HG02852 (cell line): ENCODE measurements around the gene CD300LD.
"Not testable (repeated sequence)": the region's sequence is repeated elsewhere in the genome, so short reads cannot be mapped to it uniquely, and the experiment has no call there.

ENCODE experiments used
- ATAC-seq: cut with Tn5 transposase; IDR thresholded peaks from one replicate; pipeline ENCODE4 v1.9.1; 2021; ENCODE audit warnings: mild to moderate bottlenecking, moderate library complexity; ENCODE audit not compliant: unreplicated experiment

CD300LD gene

GRCh38 chr17:74592087-74592990, at the start of gene CD300LD:
CD300LD (minus strand) TSS chr17:74592283; CDS start chr17:74592202, 81 bp downstream.
- no peak for ATAC-seq

DNA sequence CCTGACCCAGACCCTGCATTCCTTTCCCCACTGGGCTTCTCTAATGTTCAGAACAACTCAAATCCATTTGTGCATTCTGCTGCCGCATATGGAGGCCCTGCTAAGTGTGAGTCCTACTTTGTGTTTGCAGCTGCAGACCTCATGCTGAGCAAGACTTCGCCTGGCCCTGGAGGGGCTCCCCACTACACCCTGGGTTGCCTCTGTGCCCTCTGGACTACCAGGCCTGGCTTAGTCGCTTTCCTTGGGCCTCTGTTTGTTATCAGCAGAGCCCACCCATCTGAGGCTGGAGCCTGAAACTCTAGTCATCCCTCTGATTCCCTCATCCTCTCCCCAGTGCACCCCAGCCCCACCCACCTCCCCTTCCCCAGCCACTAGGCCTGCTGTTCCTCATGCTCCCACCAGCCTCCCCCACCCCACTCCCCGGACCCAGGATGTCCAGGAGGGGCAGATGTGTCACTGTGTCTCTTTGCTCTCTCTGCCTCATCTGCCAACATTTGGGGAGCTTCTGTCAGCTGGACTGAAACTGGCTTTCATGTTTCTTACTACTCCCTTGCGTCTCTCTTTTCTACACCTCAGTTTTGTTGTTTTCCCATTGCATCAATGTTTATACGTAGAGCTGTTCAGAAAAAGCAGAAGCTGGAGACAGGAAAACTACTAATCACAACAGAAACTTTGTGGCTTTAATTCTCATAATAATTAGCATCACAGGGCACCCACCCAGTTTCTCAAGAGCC, 49.3 kb upstream of the CD300LD start:
- ATAC-seq = no peak

GRCh38 chr17:74639704-74640151, 47.6 kb upstream of the CD300LD start:
- ATAC-seq = no peak

DNA sequence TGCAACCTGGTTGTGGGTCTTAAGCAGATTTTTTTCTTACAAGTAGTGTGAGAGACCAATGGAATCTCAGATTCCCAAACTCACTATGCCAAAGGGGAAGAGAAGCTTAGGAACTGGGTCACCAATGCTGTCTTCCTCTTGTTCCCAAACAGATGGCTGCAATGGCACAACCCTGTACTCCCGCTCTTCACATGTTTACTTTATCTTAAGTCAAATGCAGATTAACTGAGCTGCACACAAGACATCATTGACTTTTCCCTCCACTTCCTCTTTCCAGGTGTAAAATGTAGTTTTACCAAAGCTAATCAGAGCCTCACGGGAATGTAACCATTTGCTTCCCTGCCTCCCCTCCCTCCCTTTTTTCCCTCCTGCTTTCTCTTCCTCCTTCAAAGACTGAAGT, 45.8 kb upstream of the CD300LD start:
- no peak for ATAC-seq

DNA sequence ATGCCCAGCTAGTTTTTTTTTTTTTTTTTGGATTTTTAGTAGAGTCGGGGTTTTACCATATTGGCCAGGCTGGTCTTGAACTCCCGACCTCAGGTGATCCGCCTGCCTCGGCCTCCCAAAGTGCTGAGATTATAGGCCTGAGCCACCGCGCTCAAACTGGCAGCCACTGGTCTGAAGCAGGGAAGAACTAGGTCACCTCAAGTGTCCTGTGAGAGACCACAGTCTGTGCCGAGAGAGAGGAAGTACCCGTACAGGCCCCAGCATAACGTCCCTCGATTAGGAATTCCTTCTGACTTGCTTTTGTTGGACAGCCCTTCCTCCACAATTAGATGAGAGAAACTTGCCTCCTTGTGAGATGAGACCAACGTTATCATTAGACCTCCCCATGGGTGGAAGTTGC, 45.2 kb upstream of the CD300LD start:
- no peak for ATAC-seq

DNA sequence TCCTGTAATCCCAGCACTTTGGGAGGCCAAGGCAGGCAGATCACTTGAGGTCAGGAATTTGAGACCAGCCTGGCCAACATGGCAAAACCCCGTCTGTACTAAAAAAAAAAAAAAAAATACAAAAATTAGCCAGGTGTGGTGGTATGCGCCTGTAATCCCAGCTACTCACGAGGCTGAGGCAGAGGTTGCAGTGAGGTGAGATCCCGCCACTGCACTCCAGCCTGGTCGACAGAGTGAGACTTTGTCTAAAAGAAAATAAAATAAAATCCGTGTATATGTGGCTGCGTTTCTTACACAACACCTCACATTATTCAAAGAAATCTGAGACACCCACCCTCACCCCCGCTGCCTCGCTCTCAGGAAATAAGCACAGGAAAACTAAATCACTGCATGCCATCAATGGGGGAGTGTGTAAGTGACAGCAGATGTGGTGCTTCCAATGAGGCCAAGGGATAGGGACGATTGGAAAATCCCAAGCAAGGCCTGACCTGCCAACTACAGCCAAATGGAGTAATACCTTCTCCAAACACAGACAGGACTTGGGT, 44.5 kb upstream of the CD300LD start:
- not testable (repeated sequence) for ATAC-seq

DNA sequence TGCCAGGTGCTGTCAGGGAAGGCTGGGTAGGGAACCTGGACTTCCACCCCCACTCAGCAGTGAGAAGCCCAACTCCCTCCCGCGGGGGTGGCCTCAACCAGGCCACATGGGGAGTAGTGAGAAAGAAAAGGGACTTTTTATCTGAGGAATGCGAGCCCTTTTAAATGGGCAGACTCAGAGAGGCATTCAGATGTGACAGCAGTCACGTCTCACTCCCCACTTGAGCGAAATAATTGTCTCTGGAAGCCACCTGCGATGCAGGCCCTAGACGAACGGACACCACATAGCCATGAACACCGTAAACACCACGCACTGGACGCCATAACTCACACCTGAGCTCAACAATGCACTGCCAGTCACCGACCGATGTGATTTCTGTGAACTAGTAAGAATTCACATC, 43.3 kb upstream of the CD300LD start:
- ATAC-seq = no peak

GRCh38 chr17:74633326-74633725, 41.2 kb upstream of the CD300LD start:
- no peak for ATAC-seq

- no peak for ATAC-seq
Measured at GRCh38 chr17:74632617-74633016, 40.5 kb upstream of the CD300LD start.

- ATAC-seq = no peak
Measured at GRCh38 chr17:74631468-74632450, 39.7 kb upstream of the CD300LD start.

DNA sequence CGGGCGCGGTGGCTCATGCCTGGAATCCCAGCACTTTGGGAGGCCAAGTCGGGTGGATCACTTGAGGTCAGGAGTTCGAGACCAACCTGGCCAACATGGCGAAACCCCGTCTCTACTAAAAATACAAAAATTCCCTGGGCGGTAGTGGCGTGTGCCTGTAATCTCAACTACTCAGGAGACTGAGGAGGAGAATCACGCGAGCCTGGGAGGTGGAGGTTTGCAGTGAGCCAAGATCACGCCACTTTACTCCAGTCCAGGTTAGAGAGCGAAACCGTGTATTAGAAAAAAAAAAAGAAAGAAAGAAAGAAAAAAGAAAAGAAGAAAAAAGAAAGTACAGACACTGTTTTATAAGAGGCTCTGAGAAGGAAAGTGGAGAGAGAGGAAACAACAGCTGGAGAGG, 38.2 kb upstream of the CD300LD start:
- ATAC-seq = not testable (repeated sequence)

DNA sequence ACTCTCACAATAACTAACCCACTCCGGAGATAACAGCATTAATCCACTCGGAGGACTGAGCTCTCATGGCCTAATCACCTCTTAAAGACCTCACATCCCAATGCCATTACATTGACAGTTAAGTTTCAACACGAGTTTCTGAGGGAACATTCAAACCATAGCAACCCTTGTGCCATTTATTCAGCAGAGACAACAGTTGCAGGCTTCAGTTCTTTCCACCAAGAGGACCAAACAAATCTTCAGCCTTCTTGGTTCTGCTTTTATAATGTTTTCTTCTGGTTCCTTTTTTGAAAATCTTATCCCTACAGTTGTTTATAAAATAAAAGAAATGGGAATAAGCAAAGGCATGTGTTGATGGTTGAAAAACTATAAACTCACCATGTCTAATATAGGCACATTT, 33.6 kb upstream of the CD300LD start:
- ATAC-seq = no peak

GRCh38 chr17:74624131-74624530, 32.0 kb upstream of the CD300LD start:
- ATAC-seq = no peak

DNA sequence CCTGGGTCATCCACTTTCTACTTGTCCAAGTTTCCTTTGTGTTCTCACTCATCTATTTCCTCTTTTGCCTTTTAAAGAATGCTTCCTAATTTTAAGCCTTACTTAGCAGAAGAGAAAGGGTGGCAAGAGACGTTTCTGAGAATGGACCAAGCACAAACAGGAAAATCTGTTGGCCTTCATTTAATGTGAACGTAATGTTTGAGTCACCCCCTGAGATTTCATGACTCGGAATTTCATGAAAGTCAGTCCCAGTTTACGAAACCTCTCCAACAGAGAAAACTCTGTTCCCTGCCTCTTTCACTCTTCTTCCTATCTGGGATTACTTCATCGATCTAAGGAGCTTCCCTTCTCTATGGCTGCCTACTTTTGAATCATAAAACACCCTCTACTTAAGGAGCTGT, 31.6 kb upstream of the CD300LD start, which contains the start of gene CD300E:
CD300E (minus strand) TSS at position 46 of the 401 bp plus-strand sequence. CDS start 117 bp downstream, outside the sequence.
- ATAC-seq = no peak

- ATAC-seq = no peak
Measured at GRCh38 chr17:74619077-74619673, 27.1 kb upstream of the CD300LD start.

- no peak for ATAC-seq
Measured at GRCh38 chr17:74618451-74618850, 26.4 kb upstream of the CD300LD start.

DNA sequence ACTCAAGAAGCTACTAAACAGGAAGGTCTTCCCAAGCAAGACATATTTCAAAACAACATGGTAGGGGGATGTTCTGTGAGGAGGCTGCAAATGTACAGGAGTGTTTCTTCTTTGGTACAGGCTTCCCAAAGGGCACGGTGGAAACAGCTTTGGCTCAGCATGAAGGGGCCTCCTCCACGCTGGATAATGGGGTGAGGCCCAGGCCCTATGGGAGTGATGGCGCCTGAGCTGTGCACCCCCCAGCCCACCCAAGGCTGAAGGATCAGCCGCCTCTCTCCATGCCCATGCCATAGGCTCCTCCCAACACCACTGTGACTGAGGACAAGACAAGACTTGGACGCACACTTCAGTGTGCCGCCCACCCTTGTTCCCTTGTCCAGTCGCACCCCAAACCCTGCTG, 24.6 kb upstream of the CD300LD start:
- ATAC-seq = no peak

DNA sequence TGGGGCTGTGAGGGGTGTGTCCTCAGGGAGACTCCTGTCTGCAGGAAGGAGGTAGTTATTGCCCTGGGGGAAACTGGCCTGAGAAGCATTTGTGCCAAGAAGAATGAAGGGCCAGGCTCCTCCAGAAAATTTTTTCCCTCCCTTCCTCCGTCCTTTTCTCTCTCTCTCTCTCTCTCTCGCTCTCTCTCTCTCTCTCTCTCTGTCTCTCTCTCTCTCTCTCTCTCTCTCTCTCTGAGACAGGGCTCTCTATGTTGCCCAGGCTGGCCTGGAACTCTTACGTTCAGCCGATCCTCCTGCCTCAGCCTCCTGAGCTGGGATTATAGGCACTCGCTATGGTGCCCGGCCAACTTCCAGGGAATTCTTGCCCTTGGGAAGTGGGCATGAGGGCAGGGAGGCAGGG, 20.0 kb upstream of the CD300LD start:
- no peak for ATAC-seq

GRCh38 chr17:74610108-74610507, 18.0 kb upstream of the CD300LD start:
- ATAC-seq = no peak

DNA sequence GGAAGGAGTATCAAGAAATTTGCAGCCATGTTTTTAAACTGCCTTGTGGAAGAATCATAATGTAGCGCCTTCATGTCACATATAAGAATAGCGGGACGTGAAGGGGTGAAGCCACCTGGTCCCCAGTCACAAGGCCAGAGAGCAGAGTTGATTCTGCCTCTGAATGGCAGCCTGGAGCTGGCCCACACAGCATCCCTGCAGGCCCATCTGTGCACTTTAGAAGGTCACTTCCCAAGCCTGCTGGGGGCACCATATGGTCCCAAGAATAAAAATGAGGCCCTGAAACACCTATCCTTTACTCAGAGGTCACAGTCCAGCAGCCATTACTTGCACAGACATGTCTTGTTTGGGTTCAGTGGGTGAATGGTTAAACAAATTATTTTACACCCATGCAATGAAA, 16.4 kb upstream of the CD300LD start:
- ATAC-seq = no peak
